Raji (cell line): ENCODE measurements around the gene ANO8.

Experiments used
- POLR2A ChIP-seq: IDR thresholded peaks from 2 replicates; pipeline ENCODE4 v1.6.1; 2011; ENCODE audit warnings: low read depth, low read length, control low read depth; ENCODE audit not compliant: insufficient read depth

ANO8 gene

DNA sequence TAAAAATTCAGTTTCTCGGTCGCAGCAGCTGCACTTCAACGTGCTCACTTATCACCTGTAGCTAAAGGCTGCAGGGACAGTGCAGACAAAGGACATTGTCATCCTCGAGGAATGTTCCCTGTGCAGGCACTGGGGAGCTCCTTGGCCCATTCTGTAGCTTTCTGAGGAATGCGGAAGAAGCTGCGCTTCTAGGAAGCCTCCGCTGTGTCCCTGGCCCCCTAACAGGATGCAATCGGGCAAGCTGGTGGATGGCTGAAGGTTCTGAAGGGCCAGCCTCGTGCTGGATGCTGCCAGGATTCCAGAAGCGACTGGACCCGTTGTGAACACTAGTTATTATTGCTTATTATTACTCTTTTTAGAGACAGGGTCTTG lies 8.1 kb downstream of the ANO8 start:
- no peak for TF ChIP-seq POLR2A

DNA sequence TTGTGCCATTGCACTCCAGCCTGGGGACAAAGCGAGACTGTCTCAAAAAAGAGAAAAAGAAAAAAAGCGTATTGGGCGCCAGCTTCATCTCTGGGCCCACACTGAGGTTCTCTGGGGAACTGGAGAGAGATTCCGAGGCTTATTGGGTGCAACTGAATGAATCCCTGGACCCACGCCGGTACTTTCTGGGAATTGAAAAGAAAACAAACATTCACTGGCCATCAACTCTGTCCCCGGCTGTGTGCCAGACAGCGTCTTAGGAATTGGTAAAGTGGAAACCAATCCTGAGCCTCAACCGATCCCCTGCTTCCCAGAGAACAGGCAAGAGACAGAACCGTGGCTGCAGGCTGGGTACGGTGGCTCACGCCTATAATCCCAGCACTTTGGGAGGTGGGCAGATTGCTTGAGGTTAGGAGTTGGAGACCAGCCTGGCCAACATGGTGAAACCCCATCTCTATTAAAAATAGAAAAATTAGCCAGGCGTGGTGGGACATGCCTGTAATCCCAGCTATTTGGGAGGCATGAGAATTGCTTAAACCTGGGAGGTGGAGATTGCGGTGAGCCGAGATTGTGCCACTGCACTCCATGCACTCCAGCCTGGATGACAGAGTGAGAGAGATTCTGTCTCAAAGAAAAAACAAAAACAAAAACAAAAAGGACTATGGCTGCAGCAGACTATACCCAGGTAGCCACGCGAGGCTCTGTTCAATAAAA lies 8.6 kb downstream of the ANO8 start:
- no peak for TF ChIP-seq POLR2A

- no peak for TF ChIP-seq POLR2A
These were observed 9.5 kb downstream of the ANO8 start for GRCh38 chr19:17325133-17325532.

- TF ChIP-seq POLR2A: no peak
These were observed 10.1 kb downstream of the ANO8 start for GRCh38 chr19:17324357-17325114.

DNA sequence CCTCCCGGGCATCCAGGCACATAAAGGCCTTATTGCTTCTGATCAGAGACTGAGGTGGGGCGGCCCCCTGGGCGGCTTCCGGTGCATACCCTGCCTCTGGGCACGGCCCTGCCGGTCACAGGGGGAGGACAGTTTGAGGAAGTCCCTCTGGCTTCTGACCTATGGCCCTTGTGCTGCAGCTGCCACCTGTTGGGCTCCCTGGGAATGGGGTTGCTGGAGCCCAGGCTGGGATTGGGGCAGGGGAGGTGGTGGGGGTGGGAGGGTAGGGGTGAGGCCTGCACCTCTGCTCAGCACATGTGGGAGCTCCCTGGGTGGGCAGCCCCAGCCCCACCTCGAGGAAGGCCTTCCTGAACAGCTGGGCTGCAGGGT lies 10.7 kb downstream of the ANO8 start:
- no peak for TF ChIP-seq POLR2A

DNA sequence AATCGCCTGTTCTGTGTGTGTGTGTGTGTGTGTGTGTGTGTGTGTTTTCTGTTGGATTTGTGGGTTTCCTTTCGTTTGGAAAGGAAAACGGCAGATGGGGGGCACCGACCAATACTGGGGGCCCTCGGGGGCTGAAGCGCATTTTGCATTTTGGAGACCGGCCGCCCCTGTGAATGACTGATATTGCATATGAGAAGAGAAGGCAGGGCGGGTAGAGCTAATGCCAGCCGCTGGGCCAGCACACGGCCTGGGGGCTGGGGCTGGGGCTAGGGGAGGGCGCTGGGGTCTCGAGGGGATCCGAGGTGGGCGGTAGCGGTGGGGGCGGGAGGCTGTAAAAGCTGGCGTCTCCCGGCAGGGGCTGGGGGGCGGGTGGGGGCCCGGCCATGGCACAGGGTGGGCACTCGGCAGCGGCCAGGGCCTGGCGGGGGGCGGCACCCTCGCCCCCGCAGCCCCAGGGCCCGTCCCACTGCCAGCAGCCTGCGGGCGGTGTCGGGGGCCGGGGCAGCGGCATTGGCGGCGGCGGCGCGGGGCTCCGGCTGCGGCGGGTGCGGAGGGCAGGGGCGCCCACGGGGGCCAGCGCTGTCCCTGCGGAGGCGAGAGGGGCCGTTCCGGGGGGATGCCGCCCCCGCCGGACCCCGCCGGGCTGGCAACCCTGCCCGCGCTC lies 11.2 kb downstream of the ANO8 start:
- no peak for TF ChIP-seq POLR2A

DNA sequence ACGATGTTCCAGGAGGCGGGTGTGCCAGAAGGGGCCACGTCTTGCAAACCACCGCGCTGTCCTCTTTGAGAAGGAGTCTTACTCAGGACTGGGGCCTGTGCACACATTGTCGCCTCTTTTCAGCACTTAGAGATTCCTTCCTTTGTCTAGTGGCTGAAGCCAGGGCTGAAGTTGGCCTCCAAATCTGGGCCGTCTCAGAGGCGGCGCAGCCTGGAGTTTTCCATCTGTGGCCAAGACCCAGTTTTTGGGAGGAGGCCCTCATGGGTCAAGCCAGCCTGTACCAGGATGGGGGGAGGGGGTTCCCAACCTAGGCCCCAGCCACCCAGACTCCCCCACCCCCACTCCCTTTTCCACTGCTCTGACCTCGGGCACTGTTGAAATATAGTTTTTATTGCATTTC lies 11.8 kb downstream of the ANO8 start:
- no peak for TF ChIP-seq POLR2A

DNA sequence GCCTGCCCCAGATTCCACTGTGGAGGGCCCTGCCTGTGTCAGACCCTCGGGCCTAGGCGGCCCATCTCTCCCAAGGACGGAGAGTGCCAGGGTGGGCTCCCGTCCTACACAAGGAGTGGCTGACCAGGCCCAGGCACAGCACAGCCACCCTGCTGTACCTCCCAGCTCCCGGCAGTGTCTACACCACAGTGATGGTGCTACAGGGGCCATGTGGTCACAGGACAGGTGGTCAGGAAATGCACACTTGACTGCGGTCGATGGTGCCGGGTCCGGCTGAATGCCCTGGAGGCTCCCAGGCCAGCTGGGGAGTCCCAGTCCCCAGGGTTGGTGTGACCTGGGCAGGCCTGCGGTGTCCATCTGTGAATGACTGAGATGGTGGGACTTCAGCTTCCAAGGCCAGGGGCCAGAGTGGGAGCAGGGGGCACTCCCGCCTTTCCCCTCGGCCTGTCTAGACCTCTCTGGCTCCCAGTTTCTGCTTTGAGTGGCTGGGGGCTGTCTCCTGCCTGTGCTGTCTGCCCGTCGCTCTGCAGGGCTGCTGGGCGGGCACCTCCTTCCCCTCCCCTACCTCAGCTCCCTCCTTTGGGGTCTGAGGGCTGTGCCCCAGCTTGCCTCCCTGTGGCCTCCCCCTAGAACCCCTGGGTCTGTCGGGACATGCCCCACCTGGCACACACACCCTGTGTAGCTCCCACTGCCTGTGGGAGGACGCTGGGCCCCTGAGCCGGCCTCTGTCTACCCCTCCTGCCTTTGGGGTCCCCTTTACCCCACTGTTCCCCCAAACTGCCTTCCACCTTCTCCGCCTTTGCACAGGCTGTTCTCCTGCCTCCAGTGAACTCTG lies 12.8 kb downstream of the ANO8 start:
- no peak for TF ChIP-seq POLR2A

DNA sequence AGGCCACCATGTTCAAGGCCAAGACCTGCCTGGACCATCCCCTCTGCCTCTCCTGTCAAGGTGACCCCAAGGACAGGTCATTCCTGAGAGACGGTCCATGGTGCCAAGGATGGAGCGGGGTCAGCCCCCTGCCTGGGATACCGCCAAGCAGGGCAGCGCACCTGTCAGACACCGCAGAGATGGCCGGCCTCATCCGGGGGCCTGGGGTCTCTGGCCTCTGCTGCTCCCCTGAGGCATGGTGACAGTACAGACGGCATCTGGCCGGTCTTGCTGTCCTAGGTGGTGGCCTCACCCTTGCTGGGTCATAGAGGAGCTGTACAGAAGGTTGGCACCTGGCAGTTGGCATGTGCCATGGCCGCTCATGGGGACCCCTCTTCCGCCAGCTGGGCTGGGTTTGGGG lies 14.2 kb downstream of the ANO8 start:
- no peak for TF ChIP-seq POLR2A

- no peak for TF ChIP-seq POLR2A
These were observed 15.0 kb downstream of the ANO8 start for GRCh38 chr19:17319473-17320238.

DNA sequence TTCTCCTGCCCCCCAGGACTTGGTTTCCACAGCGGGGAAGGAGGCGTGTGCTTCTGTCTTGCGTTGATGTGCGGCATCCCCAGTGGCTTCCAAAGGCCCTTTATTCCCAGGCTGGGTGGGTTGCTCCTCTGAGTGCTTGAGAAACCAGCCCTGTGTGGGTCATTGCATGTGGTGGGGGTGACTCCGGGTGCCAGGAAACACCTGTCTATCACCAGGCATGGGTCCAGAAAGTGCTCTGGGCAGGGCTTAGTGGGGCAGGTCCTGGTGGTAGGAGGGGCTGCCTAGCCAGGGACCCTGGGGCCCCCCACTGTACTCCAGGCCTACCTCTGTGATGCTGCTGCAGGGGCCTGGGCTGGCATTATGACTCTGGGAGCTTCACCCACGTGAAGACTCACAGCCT lies 15.7 kb downstream of the ANO8 start:
- TF ChIP-seq POLR2A: no peak

- TF ChIP-seq POLR2A: no peak
These were observed 20.6 kb downstream of the ANO8 start for GRCh38 chr19:17314007-17314593.

DNA sequence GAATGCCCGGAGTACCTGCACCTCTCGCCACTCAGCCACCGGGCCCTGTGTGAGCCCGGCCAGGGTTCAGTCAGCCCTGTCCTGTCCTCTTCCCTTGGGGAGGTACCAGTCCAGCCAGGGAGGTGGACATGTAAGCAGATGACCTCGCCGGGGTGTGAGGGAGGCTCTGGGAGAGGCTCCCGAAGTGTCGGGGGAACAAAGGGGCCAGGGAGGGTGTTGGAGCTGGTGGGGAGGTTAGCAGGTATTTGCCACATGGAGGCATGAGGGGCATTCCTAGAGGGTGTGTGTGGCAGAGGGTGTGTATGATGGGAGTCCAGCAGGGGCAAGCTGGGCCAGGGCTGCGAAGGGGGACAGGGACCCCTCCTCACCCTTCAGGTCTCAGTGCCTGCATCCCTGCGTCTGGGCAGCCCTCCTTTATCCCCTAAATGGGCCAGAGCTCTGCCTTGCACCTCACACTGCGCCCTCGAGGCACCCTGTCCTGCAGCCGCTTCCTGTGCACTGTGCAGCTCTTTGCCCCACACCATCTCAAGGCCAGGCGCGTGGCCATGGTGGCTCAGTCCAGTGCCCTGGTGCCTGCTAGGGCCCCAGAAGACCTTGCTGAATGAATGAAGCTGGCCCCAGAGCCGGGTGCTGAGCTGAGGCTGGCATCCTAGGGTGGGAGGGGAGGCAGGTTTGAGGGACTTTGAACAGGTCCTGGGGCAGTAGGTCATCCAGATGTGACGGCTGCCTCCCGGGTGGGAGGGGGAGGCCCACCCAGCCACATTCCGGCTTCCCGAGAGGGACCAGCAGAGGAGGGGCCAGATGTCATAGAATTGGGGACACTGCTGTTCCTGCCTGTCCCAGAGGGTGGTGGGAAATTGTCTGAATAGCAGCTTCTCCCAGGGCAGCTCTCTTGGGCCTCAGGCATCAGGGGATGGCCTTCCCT lies 22.2 kb downstream of the ANO8 start:
- no peak for TF ChIP-seq POLR2A
